HepG2 (cell line): ENCODE results near the gene AKAP12. TPM values are rescaled to one million over a fixed set of nuclear protein-coding genes. Genes with fewer than 3 reads are reported as not detected.

Source experiments
- FOXO1 ChIP-seq: sonication (generic); formaldehyde crosslinking; IDR thresholded peaks from 2 replicates; pipeline ENCODE4 v1.4.0; 2020; ENCODE audit warnings: missing genetic modification reagents
- HIVEP1 ChIP-seq: sonication (generic); formaldehyde crosslinking; IDR thresholded peaks from 2 replicates; pipeline ENCODE4 v1.4.0; 2020; ENCODE audit warnings: mild to moderate bottlenecking, missing genetic modification reagents
- KDM6A ChIP-seq: IDR thresholded peaks from 2 replicates; pipeline ENCODE4 v1.6.1; 2016; ENCODE audit warnings: low read depth
- RARA ChIP-seq: IDR thresholded peaks from 2 replicates; pipeline ENCODE4 v1.6.1; 2016; ENCODE audit warnings: missing genetic modification reagents, missing compliant biosample characterization
- SRSF4 ChIP-seq: fragments of 200-400 bp; formaldehyde crosslinking; IDR thresholded peaks from one replicate; pipeline ENCODE4 v1.6.1; 2018; ENCODE audit warnings: mild to moderate bottlenecking, low read depth, low read length, moderate library complexity; ENCODE audit not compliant: poor library complexity, severe bottlenecking
- THYN1 ChIP-seq: sonication (generic); formaldehyde crosslinking; IDR thresholded peaks from 2 replicates; pipeline ENCODE4 v1.8.1; 2023; ENCODE audit warnings: low read depth, mild to moderate bottlenecking, moderate library complexity, missing genetic modification reagents, borderline replicate concordance
- ZFP36L1 ChIP-seq: sonication (generic); formaldehyde crosslinking; IDR thresholded peaks from 2 replicates; pipeline ENCODE4 v1.8.0; 2022; ENCODE audit warnings: mild to moderate bottlenecking, missing genetic modification reagents, moderate library complexity
- ZNF589 ChIP-seq: sonication (generic); formaldehyde crosslinking; conservative IDR thresholded peaks from 2 replicates; pipeline ENCODE4 v1.8.0; 2022; ENCODE audit warnings: mild to moderate bottlenecking, moderate library complexity, missing genetic modification reagents
- ZNF614 ChIP-seq: IDR thresholded peaks from 2 replicates; pipeline ENCODE4 v1.6.1; 2018; ENCODE audit warnings: missing biosample characterization, missing genetic modification reagents, inconsistent platforms, borderline replicate concordance
- ZNF747 ChIP-seq: sonication (generic); formaldehyde crosslinking; IDR thresholded peaks from 2 replicates; pipeline ENCODE4 v1.8.1; 2023; ENCODE audit warnings: missing genetic modification reagents, mild to moderate bottlenecking, borderline replicate concordance
- ZNF749 ChIP-seq: sonication (generic); formaldehyde crosslinking; IDR thresholded peaks from 2 replicates; pipeline ENCODE4 v1.8.0; 2022; ENCODE audit warnings: mild to moderate bottlenecking, missing genetic modification reagents, moderate library complexity, borderline replicate concordance
- ZNF883 ChIP-seq: sonication (generic); formaldehyde crosslinking; IDR thresholded peaks from 2 replicates; pipeline ENCODE4 v1.5.1; 2020; ENCODE audit warnings: mild to moderate bottlenecking, missing genetic modification reagents; ENCODE audit errors: not compliant biosample characterization
- ZSCAN21 ChIP-seq: sonication (generic); formaldehyde crosslinking; IDR thresholded peaks from 2 replicates; pipeline ENCODE4 v1.8.0; 2022; ENCODE audit warnings: mild to moderate bottlenecking, missing genetic modification reagents, moderate library complexity, borderline replicate concordance
- polyA plus RNA-seq, 8 experiments: library from polyadenylated mRNA; depleted of rRNA in 3 of 8; stranded (reverse) in 7 of 8; unstranded in 1 of 8; fragments of >200 nt; fragmentation: Illumina TruSeq in 4 of 8; extraction: Trizol in 4 of 8; gene quantifications; 2 replicates each; pipeline versions ENCODE4 v1.2.1 to v1.2.3, GENCODE V29; 2011 to 2016; ENCODE audit warnings: low read depth in 4 of 8, missing spikeins in 1 of 8, mixed read lengths in 1 of 8; ENCODE audit not compliant: insufficient read depth in 1 of 8
- total RNA-seq, 5 experiments: library from RNA; depleted of rRNA; stranded (reverse); fragments of >200 nt; fragmentation: Illumina TruSeq; extraction: Trizol; gene quantifications; 2 replicates each; pipeline ENCODE4 v1.2.3, GENCODE V29; 2016; ENCODE audit warnings: low read depth in 1 of 5
- TF ChIP-seq, protein P1 (sequence below): sonication (generic); formaldehyde crosslinking; IDR thresholded peaks from 2 replicates; pipeline ENCODE4 v1.5.1; 2020; ENCODE audit warnings: mild to moderate bottlenecking, missing genetic modification reagents, borderline replicate concordance
- TF ChIP-seq, protein P2 (sequence below): sonication (generic); formaldehyde crosslinking; IDR thresholded peaks from 2 replicates; pipeline ENCODE4 v1.4.0; 2020; ENCODE audit warnings: missing genetic modification reagents, borderline replicate concordance
- TF ChIP-seq, protein P3 (sequence below): sonication (generic); formaldehyde crosslinking; IDR thresholded peaks from 2 replicates; pipeline ENCODE4 v1.4.0; 2020; ENCODE audit warnings: missing genetic modification reagents
- TF ChIP-seq, protein P4 (sequence below): sonication (generic); formaldehyde crosslinking; IDR thresholded peaks from 2 replicates; pipeline ENCODE4 v1.5.0; 2020; ENCODE audit warnings: mild to moderate bottlenecking, low read depth, missing genetic modification reagents, borderline replicate concordance

AKAP12 gene
- total and polyA plus RNA-seq, 2 of the 13 experiments (the other 11 are each of a cell fraction or from before 2014, with no cell fraction given) = 10.6 to 19.0 TPM

DNA sequence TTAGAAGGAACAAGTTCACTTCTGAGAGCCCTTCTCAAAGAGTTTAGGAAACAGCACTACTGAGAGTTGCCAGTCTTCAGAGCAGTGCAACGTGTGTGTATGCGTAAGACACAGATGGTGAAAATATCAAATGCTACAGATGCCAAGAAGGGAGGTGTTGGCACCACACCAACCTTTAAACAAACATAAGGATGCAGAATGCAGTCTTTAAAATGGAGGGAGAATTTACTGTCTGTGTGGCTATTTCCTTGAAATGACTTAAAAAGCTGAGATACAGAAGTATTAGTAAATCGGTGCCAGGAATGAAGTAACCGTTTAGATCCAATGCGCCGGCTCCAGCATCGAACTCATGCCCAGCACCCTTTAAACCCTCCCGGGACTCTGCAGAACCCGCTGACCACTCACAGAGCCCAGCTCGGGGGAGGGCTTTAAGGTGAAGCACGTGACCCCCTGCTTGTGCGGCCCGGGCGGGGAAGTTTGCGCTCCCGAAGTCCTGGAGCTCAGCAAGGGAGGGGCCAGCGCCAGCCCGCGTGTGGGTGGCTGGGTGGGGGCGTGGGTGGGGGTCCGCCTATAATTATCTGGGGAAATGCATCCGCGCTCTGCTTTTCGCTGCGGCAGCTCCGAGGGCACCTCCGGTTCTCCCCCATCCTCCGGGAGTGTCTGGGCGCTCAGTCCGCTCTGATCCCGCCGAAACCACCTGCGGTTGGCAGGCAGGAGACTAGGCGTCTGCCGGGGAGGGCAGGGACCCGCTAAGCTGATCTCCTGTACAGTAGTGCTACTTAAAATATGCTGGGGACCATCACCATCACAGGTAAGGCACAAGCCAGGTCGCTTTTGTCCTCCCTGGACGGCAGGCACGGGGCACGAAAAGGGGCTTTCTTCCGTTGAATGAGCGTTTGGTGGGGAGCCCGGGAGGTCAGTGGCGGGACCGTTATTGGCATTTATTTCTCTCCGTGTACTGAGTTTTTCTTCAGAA is 85.6 kb downstream of the AKAP12 start (continued):
- TF ChIP-seq, protein P1, sequence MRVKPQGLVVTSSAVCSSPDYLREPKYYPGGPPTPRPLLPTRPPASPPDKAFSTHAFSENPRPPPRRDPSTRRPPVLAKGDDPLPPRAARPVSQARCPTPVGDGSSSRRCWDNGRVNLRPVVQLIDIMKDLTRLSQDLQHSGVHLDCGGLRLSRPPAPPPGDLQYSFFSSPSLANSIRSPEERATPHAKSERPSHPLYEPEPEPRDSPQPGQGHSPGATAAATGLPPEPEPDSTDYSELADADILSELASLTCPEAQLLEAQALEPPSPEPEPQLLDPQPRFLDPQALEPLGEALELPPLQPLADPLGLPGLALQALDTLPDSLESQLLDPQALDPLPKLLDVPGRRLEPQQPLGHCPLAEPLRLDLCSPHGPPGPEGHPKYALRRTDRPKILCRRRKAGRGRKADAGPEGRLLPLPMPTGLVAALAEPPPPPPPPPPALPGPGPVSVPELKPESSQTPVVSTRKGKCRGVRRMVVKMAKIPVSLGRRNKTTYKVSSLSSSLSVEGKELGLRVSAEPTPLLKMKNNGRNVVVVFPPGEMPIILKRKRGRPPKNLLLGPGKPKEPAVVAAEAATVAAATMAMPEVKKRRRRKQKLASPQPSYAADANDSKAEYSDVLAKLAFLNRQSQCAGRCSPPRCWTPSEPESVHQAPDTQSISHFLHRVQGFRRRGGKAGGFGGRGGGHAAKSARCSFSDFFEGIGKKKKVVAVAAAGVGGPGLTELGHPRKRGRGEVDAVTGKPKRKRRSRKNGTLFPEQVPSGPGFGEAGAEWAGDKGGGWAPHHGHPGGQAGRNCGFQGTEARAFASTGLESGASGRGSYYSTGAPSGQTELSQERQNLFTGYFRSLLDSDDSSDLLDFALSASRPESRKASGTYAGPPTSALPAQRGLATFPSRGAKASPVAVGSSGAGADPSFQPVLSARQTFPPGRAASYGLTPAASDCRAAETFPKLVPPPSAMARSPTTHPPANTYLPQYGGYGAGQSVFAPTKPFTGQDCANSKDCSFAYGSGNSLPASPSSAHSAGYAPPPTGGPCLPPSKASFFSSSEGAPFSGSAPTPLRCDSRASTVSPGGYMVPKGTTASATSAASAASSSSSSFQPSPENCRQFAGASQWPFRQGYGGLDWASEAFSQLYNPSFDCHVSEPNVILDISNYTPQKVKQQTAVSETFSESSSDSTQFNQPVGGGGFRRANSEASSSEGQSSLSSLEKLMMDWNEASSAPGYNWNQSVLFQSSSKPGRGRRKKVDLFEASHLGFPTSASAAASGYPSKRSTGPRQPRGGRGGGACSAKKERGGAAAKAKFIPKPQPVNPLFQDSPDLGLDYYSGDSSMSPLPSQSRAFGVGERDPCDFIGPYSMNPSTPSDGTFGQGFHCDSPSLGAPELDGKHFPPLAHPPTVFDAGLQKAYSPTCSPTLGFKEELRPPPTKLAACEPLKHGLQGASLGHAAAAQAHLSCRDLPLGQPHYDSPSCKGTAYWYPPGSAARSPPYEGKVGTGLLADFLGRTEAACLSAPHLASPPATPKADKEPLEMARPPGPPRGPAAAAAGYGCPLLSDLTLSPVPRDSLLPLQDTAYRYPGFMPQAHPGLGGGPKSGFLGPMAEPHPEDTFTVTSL = no peak
- TF ChIP-seq FOXO1 (CRISPR knock-in tag) (0 out of 2 replicates have a peak, but pooled peaks have one; percentile 9), RARA (no peak), ZNF747 (no peak), SRSF4 (no peak), ZNF883 (CRISPR knock-in tag) (no peak), ZSCAN21 (CRISPR knock-in tag) (no peak), ZFP36L1 (CRISPR knock-in tag) (no peak), ZNF589 (CRISPR knock-in tag) (no peak), ZNF614 (CRISPR knock-in tag) (0 out of 2 replicates have a peak, but pooled peaks have one; percentile 13), KDM6A (CRISPR knock-in tag) (no peak), ZNF749 (CRISPR knock-in tag) (no peak), THYN1 (CRISPR knock-in tag) (no peak), HIVEP1 (CRISPR knock-in tag) (peak; percentile 64; the same call in 1 of the 2 replicates)
- TF ChIP-seq, protein P2, sequence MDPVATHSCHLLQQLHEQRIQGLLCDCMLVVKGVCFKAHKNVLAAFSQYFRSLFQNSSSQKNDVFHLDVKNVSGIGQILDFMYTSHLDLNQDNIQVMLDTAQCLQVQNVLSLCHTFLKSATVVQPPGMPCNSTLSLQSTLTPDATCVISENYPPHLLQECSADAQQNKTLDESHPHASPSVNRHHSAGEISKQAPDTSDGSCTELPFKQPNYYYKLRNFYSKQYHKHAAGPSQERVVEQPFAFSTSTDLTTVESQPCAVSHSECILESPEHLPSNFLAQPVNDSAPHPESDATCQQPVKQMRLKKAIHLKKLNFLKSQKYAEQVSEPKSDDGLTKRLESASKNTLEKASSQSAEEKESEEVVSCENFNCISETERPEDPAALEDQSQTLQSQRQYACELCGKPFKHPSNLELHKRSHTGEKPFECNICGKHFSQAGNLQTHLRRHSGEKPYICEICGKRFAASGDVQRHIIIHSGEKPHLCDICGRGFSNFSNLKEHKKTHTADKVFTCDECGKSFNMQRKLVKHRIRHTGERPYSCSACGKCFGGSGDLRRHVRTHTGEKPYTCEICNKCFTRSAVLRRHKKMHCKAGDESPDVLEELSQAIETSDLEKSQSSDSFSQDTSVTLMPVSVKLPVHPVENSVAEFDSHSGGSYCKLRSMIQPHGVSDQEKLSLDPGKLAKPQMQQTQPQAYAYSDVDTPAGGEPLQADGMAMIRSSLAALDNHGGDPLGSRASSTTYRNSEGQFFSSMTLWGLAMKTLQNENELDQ (CRISPR knock-in tag) = no peak
- TF ChIP-seq, protein P3, sequence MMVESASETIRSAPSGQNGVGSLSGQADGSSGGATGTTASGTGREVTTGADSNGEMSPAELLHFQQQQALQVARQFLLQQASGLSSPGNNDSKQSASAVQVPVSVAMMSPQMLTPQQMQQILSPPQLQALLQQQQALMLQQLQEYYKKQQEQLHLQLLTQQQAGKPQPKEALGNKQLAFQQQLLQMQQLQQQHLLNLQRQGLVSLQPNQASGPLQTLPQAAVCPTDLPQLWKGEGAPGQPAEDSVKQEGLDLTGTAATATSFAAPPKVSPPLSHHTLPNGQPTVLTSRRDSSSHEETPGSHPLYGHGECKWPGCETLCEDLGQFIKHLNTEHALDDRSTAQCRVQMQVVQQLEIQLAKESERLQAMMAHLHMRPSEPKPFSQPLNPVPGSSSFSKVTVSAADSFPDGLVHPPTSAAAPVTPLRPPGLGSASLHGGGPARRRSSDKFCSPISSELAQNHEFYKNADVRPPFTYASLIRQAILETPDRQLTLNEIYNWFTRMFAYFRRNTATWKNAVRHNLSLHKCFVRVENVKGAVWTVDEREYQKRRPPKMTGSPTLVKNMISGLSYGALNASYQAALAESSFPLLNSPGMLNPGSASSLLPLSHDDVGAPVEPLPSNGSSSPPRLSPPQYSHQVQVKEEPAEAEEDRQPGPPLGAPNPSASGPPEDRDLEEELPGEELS (CRISPR knock-in tag) = no peak
- TF ChIP-seq, protein P4, sequence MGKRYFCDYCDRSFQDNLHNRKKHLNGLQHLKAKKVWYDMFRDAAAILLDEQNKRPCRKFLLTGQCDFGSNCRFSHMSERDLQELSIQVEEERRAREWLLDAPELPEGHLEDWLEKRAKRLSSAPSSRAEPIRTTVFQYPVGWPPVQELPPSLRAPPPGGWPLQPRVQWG (CRISPR knock-in tag) = no peak
